GM19193 (cell line): ENCODE data around the gene IRF8.

Experiments used
- POLR2A ChIP-seq: IDR thresholded peaks from 4 replicates; pipeline ENCODE4 v1.6.1; 2011; ENCODE audit not compliant: insufficient read depth, insufficient read length; ENCODE audit errors: extremely low read depth

The IRF8 gene

DNA sequence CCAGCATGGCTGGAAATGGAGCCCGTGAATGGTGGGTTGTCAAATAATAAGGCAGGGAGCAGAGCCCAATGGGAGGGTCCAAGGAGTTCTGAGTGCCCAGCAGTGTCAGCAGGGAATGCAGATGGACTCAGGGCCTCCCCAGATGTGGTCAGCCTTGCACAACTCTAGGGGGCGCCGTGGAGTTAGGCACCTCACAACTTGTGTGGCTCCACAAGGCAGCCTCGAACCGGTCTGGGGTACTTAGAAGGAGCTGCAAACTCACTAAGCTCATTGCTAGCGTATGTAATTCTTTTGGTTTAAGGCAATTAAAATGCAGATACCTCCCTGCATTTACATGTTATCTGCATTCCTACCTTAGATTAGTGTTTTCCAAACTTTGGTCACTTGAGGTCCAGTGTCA lies 18.1 kb downstream of the IRF8 start:
- TF ChIP-seq POLR2A: no peak

DNA sequence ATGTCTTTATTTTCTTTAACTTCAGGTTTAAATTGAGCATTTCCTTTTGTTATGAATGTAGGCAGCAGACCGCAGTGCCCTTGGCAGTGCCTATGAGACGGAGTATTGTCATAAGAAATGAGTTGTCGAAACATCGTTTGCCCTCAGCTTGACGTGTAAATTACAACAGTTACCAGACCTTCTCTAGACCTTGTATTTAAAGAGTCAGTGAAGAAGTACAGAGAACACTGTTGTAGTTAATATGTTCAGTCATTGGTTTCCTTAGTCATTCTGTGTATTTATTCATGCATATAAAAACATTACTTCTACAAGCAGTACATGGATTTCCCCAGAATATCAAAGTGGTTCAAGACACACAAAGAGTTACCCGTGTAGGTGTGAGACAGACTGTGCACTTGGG lies 19.0 kb downstream of the IRF8 start:
- TF ChIP-seq POLR2A: no peak

DNA sequence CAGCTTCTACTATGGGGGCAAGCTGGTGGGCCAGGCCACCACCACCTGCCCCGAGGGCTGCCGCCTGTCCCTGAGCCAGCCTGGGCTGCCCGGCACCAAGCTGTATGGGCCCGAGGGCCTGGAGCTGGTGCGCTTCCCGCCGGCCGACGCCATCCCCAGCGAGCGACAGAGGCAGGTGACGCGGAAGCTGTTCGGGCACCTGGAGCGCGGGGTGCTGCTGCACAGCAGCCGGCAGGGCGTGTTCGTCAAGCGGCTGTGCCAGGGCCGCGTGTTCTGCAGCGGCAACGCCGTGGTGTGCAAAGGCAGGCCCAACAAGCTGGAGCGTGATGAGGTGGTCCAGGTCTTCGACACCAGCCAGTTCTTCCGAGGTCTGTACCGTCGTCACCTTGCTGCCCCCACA lies 19.5 kb downstream of the IRF8 start:
- peak; percentile 13 for TF ChIP-seq POLR2A

DNA sequence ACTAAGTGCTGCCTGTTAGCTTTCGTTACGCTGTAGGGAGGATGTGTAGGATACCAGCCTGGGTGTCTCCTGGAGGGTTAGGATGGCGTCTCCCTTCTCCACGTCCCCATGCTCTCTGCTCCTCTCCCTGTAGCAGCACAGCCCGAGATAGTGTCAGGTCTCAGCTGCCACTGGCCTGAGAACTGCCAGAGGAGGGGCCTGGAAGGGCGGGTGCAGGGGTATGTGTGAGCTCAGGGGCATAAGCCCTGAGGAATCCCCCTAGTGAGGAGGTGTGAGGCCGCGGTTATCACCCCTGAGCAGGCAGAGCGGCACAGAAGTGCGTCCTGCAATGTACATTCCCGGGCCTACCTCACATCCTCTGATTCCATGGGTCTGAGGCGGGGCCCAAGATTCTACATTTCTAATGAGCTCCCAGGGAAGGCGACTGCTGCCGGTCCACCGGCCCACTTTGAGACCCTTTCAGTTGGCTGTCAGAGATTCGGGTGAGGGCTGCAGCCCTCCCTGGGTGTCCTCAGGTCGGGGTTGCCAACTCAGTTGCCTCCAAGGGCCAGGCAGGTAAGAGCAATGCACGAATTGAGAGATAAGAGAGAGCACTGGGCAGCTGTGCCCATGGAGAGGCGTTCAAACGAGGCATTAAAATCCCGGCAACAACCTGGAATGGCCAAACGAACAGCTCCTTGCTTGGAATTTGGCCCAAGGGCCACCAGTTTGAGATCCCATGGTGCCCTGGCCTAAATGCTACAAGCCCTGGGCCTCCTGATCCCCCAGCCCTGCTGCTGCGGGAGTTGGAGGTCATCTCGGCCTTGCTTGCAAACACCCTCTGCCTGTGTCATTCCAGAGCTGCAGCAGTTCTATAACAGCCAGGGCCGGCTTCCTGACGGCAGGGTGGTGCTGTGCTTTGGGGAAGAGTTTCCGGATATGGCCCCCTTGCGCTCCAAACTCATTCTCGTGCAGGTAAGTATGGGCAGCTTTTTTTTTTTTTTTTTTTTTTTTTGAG lies 20.6 kb downstream of the IRF8 start:
- TF ChIP-seq POLR2A: peak; percentile 26

DNA sequence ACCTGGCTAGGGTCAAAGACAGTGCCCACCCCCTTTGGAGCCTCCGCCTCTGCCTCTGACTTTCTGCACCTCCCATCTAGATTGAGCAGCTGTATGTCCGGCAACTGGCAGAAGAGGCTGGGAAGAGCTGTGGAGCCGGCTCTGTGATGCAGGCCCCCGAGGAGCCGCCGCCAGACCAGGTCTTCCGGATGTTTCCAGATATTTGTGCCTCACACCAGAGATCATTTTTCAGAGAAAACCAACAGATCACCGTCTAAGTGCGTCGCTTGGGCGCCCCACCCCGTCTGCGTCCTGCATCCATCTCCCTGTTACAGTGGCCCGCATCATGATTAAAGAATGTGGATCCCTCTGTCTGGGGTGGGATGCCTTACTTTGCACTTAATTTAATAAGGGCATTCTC lies 22.1 kb downstream of the IRF8 start:
- no peak for TF ChIP-seq POLR2A

DNA sequence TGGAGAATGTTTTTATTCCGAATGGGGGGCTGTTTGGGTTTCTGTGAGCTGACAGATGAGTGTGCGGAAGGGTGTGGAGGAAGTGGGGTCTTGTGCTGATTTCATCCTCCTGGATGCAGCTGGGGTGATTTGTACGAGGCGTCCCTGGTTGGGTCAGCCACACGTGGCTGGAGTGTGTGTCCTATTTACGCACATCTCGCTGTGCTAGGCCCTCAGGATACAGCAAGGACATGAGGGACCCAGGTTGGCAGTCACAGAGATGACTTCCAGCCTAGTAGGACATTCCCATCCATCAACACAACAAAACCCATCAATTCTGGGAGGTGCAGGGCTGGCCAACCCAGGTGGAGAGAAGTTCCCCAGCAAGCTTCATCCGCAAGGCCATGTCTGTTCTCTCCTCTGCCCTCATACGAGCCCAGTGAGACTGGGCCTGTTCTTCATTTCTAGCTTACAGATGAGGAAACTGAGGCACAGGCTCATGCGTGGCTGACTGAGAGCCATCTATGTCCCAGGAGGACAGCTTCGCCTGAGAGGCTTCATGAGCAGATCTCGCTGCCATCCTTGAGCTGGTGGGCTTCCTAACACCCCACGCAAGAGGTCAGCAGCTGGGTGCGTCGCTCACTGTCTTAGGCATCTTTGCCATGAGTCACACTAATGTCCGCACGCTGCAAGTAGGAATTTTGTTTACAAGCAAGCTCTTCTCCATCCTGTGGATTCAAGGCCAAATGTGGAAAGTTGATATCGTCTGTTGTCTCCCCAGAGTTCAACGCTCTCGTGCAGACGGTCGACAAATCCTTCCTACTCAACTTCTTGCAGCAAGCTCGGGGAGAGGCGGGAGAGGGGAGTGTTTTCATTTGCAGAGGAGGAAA lies 24.4 kb downstream of the IRF8 start:
- peak; percentile 50 for TF ChIP-seq POLR2A

DNA sequence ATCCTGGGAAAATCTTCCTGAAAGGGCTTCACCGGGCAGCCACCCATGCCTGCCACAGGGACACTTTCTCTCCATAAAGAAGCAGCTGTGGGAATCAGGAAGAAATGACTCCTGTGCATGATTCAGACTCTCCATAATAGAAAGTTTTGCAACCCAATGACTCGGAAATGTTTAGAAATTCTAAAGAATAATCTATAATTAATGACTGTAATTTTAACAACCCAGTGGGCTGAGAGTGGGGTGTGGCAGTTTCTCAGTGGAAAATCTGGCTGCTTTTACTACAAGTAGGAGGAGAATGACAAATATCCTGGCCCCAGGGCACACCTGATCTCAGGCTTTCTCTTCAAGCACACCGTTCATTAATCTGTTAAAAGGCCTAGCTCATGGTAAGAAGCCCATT lies 25.7 kb downstream of the IRF8 start:
- TF ChIP-seq POLR2A: no peak

DNA sequence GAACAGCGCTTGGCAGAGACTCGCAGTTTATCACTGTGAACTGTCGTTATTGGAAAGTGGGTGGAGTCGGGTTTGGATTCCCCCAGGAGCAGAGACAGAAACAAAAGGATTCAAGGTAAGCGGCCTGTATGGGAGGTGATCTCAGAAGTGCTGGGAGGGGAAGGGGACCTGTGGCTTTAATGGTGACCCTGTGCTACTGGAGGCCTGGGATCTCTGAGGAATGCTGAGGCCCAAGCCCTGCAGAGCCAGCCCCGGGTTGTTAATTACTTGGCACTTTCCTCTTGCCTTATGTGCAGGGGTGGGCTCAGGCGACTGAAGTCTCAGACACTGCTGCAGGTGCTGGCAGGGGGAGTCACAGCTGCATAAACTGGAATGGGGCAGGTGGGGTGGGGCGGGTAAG lies 27.4 kb downstream of the IRF8 start:
- no peak for TF ChIP-seq POLR2A

DNA sequence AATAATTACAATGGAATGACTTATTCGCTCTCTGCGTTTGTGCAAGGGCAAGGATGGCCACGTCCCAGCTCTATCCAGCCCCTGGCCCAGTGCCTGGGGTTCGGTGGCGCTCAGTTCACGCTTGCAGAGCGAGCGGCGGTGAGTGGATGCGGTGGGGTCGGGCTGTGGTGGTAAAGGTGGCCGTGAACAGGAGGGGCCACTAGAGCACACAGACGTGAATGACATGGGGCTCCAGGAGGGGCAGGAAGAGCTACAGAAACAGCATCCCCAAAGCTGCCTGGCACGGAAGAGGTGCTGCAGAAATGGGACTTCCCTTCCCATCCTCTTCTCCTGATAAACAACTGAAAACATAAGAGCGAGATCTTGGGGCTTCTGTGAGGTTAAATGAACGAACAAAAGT lies 28.4 kb downstream of the IRF8 start:
- no peak for TF ChIP-seq POLR2A

DNA sequence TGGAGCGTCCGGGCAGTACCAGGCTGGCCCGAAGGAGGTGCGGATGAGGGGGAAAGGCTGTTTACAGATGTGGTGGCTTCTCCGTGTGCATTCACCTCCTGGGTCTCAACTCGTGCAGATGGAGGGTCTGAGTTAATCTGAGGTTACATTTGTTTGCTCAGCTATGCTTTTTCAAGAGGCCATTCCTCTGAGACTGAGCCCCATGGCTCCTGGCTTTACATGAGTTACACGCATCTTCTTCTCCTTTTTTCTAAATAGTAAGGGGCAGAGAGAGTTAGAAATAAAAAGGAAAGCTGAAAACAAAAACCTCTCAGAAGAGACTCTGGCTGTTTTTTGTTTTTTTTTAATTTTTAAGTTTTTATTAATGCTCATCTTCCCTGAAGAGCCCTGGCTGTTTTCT lies 29.0 kb downstream of the IRF8 start:
- TF ChIP-seq POLR2A: no peak

DNA sequence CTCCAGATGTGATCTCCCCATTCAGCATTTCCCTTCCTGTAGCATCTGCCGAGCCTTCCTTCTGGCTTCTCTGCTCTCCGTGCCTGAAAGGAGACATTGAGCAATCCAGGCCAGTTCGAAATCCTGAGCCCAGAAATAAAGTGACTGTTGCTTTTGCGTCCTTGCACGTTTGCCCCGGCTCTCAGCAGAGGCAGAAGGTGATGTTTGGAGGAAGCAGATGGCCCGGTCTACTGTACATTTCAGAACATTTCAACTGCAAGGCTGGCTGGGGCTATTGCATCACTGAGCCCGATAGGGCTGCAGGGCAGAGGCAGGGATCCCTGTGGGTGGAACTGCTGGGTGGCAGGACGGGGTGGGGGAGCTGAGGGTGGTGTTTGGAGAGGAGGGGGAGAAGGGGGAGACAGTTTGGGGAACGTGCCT lies 29.4 kb downstream of the IRF8 start:
- no peak for TF ChIP-seq POLR2A

DNA sequence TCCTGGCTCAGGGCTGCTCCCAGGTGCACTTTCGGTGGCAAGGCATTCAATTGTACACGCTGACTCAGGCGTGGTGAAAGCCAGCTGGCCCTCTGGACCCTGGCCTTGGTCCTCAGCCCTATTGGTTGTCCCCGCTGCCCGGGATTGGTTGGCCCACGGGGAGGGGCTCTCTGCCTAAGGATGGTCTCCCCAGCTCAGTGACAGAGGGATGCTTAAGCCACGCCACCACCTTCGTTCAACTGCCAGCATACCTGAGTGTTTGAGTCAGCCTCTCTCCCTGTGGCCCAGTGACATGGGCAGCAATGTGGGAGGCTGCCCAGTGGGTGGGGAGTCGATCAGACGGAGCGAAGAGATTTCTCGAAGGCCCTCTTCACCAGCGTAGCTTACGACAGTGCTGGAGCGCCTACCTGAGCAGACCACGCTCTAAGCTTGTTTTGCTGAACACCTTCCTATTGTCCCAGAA lies 30.3 kb downstream of the IRF8 start:
- no peak for TF ChIP-seq POLR2A

DNA sequence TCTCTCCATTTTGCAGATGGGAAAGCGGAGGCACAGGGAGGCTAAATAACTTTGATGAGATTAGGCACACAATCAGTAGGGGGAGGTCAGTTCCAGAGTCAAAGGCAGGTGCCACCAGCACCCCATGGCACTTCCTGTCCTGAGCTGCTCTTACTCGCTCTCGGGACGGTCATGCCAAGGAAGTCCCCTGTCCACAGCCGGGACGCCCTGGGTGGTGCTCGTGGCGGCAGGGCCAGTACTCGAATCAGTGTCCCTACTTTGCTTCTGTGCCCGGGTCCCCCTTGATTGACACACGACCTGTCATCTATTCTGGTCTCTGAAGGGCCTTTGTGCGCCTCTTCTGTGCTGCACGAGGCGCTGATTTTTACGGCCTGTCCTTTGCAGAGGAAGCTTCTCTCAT lies 31.3 kb downstream of the IRF8 start:
- no peak for TF ChIP-seq POLR2A

DNA sequence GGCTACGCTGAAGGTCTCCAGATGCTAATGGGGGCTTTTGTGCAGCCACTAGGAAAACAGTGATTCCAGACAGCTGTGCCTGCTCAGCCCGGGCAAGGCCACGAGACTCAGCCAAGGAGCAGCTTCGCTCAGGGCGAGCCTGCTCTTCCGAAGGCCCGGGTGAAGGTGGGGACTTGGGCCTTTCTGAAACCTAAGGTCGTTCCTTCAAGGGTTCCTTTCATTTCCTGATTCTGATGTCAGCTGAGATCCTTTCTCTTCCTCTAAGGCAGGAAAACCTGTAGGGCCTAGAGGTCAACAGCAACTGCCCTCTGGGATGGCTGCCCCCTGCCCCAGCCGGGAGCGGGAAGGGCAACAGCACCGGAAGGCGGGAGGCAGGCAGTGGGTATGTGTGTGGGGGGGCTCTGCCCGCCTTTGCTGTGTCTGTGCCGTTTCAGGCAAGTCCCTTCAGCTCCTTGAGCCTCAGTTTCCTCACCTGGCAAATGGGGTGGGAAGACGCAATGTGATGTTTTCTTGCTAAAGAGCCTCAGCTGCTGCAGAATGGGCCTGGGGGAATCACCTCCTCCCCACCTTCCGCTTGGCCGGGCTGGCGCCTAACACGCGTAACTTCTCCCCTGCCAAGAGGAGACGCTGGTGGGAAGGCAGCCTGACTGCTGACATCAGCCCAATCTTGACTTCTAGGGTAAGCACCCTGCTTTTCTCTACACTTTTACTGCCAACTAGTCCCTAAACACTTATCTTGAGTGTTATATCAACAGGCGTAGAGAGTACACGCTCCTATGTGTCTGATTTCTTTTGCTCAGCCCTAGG lies 32.8 kb downstream of the IRF8 start:
- no peak for TF ChIP-seq POLR2A

DNA sequence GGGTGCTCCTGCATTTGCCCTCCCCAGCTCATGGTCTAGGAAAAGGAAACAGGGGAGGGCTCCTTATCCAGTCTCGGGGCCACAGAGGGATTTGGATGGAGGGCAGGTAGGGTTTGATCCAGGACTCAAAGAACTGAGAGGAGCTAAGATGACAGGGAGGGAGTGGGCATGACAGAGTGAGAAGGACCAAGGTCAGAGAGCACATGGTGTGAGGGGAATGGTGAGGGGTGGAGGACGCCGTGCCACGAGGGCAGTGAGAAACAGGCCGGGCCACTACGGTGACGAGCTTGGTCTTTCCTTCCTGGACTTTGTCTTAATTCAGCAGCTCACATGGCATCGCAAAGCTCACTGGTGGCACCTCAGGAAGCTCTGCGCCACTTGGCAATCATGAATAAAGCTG lies 35.2 kb downstream of the IRF8 start:
- TF ChIP-seq POLR2A: no peak
